Adrenal gland (tissue), 12 donors: ENCODE data around the gene NUP210. TPM values are rescaled to one million over a fixed set of nuclear protein-coding genes. Genes with fewer than 3 reads are reported as not detected.

ENCODE experiments used
- DNase-seq, 7 donors: peaks; one replicate each; pipeline ENCODE4 v3.0.0-alpha.2; 2019 to 2020
- H3K27ac ChIP-seq, 5 donors: fragments of 200-600 bp; sonication (generic) in 4 of 5; 1 replicate in 3 of 5; 2 replicates in 2 of 5; pipeline versions ENCODE4 v1.5.1 to v1.8.0; 2016 to 2020; ENCODE audit warnings: mild to moderate bottlenecking in 1 of 5
- H3K27me3 ChIP-seq: fragments of 200-600 bp; 2 replicates; pipeline ENCODE4 v1.8.0; 2021
- H3K36me3 ChIP-seq, 2 donors: fragments of 200-600 bp; replicated peaks in 1 of 2; 1 replicate in 1 of 2; 2 replicates in 1 of 2; pipeline versions ENCODE4 v1.5.1 to v1.8.0; 2018 to 2022
- H3K4me1 ChIP-seq, 2 donors: fragments of 200-600 bp; replicated peaks in 1 of 2; 1 replicate in 1 of 2; 2 replicates in 1 of 2; pipeline versions ENCODE4 v1.5.1 to v1.8.0; 2018 to 2021
- H3K4me3 ChIP-seq, 4 donors: fragments of 200-600 bp; sonication (generic) in 3 of 4; one replicate each; pipeline ENCODE4 v1.5.1; 2016 to 2018
- H3K9me3 ChIP-seq, 3 donors: fragments of 200-600 bp; sonication (generic) in 1 of 3; replicated peaks in 1 of 3; 1 replicate in 2 of 3; 2 replicates in 1 of 3; pipeline versions ENCODE4 v1.5.1 to v1.8.0; 2016 to 2021
- CTCF ChIP-seq, 6 experiments: fragments of 450-650 bp in 4 of 6; fragments of 200-600 bp in 2 of 6; sonication (generic) in 1 of 6; IDR thresholded peaks; 1 replicate in 5 of 6; 2 replicates in 1 of 6; pipeline versions ENCODE4 v1.5.1 to v1.8.0; 2016 to 2021; ENCODE audit warnings: antibody characterized with exemption in 6 of 6, mild to moderate bottlenecking in 2 of 6, moderate library complexity in 1 of 6
- POLR2A ChIP-seq, 2 donors: fragments of 450-650 bp; IDR thresholded peaks; one replicate each; pipeline ENCODE4 v1.6.1; 2017; ENCODE audit warnings: antibody characterized with exemption in 2 of 2, mild to moderate bottlenecking in 2 of 2, moderate library complexity in 1 of 2
- WGBS, 4 donors: extraction: QIAGEN DNeasy Blood & Tissue Kit in 2 of 4; methylation state at CpG; one replicate each; pipeline versions ENCODE4 v1.1.5 to v1.1.7; 2013 to 2017; 5-methylcytosine and 5-hydroxymethylcytosine counted together
- intact Hi-C, 2 donors: fragments of 100-400 bp; cut with DNase I; formaldehyde crosslinking; loops; one replicate each; pipeline versions ENCODE4 v1.14.1 to v1.15.0; 2022 to 2023
- polyA plus RNA-seq, 3 donors: library from polyadenylated mRNA; stranded (reverse); fragments of 200-250 nt in 2 of 3; fragments of 350-450 nt in 1 of 3; fragmentation: Illumina TruSeq in 1 of 3; extraction: RNeasy Lipid Tissue Mini Kit (QIAGEN cat#74804) in 1 of 3; gene quantifications; one replicate each; pipeline ENCODE4 v1.2.3, GENCODE V29; 2013 to 2014
- total RNA-seq, 9 donors: library from RNA; depleted of rRNA in 4 of 9; stranded (reverse); fragments of >200 nt in 4 of 9; fragments of 120-200 nt in 1 of 9; fragmentation: NEBNext Ultra II Directional in 1 of 9; extraction: Animal tissue kit (Norgen Biotek cat#: 25700) in 1 of 9; gene quantifications; one replicate each; pipeline versions ENCODE4 v1.1.0 to v1.2.4, GENCODE V29; 2013 to 2023
- donor health status: healthy with polysubstance abuse.
- donor health status: Bipolar disorder and iron deficiency.
- donor health status: DM: yes; HTN: yes; CAD: no.
- donor health status: DM: no; HTN: no; CAD: no.
- donor health status: DM: no; HTN: no; CAD: no.
- donor health status: DM: yes; HTN: yes; CAD: no.

Gene NUP210
- total and polyA plus RNA-seq, 12 donors = 3.0 to 15.8 (median 8.6) TPM

DNA sequence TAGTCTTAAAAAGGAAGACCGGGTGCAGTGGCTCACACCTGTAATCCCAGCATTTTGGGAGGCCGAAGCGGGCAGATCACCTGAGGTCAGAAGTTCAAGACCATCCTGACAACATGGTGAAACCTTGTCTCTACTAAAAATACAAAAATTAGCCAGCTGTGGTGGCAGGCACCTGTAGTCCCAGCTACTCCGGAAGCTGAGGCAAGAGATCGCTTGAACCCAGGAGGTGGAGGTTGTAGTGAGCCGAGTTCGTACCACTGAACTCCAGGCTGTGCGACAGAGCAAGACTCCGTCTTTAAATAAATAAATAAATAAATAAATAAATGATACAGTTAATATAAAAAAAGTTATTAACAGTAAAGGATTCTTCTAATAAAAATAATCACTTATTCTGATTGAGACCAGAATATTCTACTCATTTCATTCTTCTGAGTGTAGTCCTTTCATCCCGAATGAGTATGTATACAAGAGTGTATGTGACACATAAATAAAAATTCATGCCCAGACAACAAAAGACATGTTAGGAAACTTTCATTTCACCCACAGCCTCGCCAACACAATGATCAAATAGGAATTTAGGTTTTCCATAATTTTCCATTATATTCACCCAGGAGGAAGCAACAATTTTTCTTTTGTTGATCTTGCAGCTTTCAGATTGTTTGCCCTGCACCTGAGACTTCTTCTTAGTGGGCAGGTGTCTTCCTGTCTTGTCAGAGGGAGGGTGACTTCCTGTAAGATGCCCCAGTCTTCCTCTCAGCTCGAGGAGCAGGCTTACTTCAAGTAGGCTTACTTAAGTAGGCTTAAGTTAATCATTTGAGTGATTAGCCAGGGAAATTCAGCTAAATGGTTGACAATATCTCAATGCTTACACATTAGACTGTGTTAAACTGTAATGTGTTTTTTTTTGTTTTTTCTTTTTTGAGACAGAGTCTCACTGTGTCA lies 7.8 kb upstream of the NUP210 start:
- 82 to 91% (median 90%) methylated on average over 12 of the region's 12 CpGs for WGBS, 4 donors

DNA sequence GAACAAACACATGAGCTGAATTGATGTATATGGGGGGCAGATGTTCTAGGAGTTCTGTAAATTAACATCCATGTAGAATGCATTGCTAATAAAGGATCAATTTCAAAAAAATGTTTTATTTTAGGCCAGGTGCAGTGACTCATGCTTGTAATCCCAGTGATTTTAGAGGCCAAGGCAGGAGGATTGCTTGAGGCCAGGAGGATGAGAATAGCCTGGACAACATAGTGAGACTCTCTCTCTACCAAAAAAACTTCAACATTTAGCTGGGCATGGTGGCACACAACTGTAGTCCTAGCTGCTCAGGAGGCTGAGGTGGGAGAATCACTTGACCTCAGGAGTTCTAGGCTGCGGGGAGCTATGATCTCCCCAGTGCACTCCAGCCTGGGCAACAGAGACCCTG lies 6.5 kb upstream of the NUP210 start:
- intact Hi-C loops = no loop called here
- H3K27me3 ChIP-seq = no peaks in the 10 kb centered on the region
- TF ChIP-seq CTCF (IDR thresholded peaks at IDR 0.05) (no peak), POLR2A (IDR thresholded peaks at IDR 0.05) (no peak)
- no peak for DNase-seq
- H3K36me3 ChIP-seq = no peaks in the 10 kb centered on the region
- 97 to 100% (median 100%) methylated on average over 1 of the region's 1 CpG for WGBS, 4 donors
- H3K9me3 ChIP-seq = no peaks in the 10 kb centered on the region
- no peak overlapping the region for H3K4me3 ChIP-seq
- no peaks in the 10 kb centered on the region for H3K4me1 ChIP-seq
- H3K27ac ChIP-seq = no peak overlapping the region

More for the DNA sequence above, 7.8 kb upstream of the NUP210 start:
- TF ChIP-seq POLR2A (IDR thresholded peaks at IDR 0.05) = no peak
- TF ChIP-seq CTCF (IDR thresholded peaks at IDR 0.05) = no peak
- no peaks in the 10 kb centered on the region for H3K27me3 ChIP-seq
- no peak for DNase-seq
- H3K4me1 ChIP-seq = no peaks in the 10 kb centered on the region
- intact Hi-C loops = no loop called here
- H3K27ac ChIP-seq = no peak overlapping the region
- no peak overlapping the region for H3K4me3 ChIP-seq
- no peaks in the 10 kb centered on the region for H3K36me3 ChIP-seq
- no peaks in the 10 kb centered on the region for H3K9me3 ChIP-seq

GRCh38 chr3:13425689-13426088 lies 5.6 kb upstream of the NUP210 start:
- Histone ChIP-seq H3K27ac (no peak overlapping the region), H3K27me3 (no peaks in the 10 kb centered on the region), H3K9me3 (no peaks in the 10 kb centered on the region), H3K4me1 (no peaks in the 10 kb centered on the region), H3K36me3 (no peaks in the 10 kb centered on the region), H3K4me3 (no peak overlapping the region)
- intact Hi-C loops = no loop called here
- DNase-seq = no peak
- no peak for TF ChIP-seq CTCF (IDR thresholded peaks at IDR 0.05)
- TF ChIP-seq POLR2A (IDR thresholded peaks at IDR 0.05) = no peak
- WGBS, 4 donors = 75 to 90% (median 84%) methylated on average over 2 of the region's 2 CpGs

GRCh38 chr3:13424865-13425617 lies 4.9 kb upstream of the NUP210 start:
- Histone ChIP-seq H3K27me3 (no peaks in the 10 kb centered on the region), H3K4me3 (no peak overlapping the region), H3K9me3 (no peaks in the 10 kb centered on the region), H3K27ac (no peak overlapping the region), H3K36me3 (no peaks in the 10 kb centered on the region), H3K4me1 (no peaks in the 10 kb centered on the region)
- no peak for DNase-seq
- WGBS, 4 donors = 81 to 94% (median 93%) methylated on average over 4 of the region's 4 CpGs
- intact Hi-C loops = no loop called here
- TF ChIP-seq POLR2A (IDR thresholded peaks at IDR 0.05) = no peak
- TF ChIP-seq CTCF (IDR thresholded peaks at IDR 0.05) = no peak
